Measurements from ENCODE around the gene YPEL1.

DNA sequence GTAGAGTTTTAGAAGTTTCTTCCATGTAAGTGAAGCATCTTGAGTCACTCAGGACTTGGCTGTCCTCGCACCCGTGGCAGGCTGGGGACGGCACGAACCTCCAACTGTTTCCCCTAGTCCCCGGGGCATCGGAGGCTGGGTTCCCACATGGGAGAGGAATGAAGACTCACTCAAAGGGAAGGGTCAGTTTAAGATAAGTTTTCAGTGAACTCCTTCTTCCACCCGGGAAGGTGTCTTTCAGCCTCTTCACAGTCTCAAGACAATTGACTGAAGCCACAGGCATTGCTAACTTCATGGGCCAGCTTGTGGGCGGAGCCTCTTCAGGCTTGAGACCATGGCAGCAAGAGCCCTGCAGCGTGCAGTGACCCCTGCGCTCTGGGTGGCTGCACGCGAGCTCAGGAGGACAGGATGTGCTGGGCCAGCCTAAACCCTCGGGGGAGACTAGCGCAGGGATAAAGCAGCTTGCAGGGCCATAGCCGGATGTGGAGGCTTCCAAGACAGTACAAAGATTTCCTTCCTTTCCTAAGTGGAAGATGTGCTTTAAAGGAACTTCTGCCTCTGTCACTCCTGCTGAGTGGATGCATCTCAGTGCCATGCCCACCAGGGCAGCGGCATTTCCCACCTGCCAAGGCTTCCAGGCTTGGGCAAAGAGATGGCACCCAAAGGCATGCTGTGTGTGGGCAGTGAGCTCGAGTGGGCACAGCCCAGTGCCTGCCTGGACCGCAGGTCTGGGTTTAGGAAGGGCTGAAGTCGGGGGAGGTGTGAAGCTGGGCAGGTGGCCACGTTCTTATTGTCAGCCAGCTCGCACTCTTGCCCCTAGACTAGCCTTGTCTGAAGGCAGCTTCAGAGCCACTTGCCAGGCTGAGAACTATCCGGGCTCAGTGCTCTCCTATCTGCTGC lies 36.9 kb downstream of the YPEL1 start:
- TF ChIP-seq, protein P1, sequence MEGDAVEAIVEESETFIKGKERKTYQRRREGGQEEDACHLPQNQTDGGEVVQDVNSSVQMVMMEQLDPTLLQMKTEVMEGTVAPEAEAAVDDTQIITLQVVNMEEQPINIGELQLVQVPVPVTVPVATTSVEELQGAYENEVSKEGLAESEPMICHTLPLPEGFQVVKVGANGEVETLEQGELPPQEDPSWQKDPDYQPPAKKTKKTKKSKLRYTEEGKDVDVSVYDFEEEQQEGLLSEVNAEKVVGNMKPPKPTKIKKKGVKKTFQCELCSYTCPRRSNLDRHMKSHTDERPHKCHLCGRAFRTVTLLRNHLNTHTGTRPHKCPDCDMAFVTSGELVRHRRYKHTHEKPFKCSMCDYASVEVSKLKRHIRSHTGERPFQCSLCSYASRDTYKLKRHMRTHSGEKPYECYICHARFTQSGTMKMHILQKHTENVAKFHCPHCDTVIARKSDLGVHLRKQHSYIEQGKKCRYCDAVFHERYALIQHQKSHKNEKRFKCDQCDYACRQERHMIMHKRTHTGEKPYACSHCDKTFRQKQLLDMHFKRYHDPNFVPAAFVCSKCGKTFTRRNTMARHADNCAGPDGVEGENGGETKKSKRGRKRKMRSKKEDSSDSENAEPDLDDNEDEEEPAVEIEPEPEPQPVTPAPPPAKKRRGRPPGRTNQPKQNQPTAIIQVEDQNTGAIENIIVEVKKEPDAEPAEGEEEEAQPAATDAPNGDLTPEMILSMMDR (IDR thresholded peaks at IDR 0.05), result no peak
- no peak for TF ChIP-seq POLR2A (IDR thresholded peaks at IDR 0.05)

Measured in uterus (tissue), 2 donors.